ENCODE measurements around the gene PEF1.

The PEF1 gene

GRCh38 chr1:31640179-31640578 lies 4.5 kb downstream of the PEF1 start:
- Histone ChIP-seq H3K27me3 (ENCODE audit: control insufficient read depth, insufficient read depth, low read length) (no peaks in the 10 kb centered on the region), H3K36me3 (ENCODE audit: control insufficient read depth, insufficient read depth, low read length) (no peaks in the 10 kb centered on the region), H3K9ac (ENCODE audit: low read depth, low read length) (no peak overlapping the region), H3K9me3 (ENCODE audit: control insufficient read depth, insufficient read depth, low read length) (no peaks in the 10 kb centered on the region), H3K4me3 (ENCODE audit: low read depth, low read length) (no peak overlapping the region), H3K4me1 (ENCODE audit: control insufficient read depth, insufficient read depth, low read length) (no peaks in the 10 kb centered on the region)

GRCh38 chr1:31639543-31639942 lies 5.1 kb downstream of the PEF1 start:
- Histone ChIP-seq H3K27me3 (ENCODE audit: control insufficient read depth, insufficient read depth, low read length) (no peaks in the 10 kb centered on the region), H3K36me3 (ENCODE audit: control insufficient read depth, insufficient read depth, low read length) (no peaks in the 10 kb centered on the region), H3K4me1 (ENCODE audit: control insufficient read depth, insufficient read depth, low read length) (no peaks in the 10 kb centered on the region), H3K9ac (ENCODE audit: low read depth, low read length) (no peak overlapping the region), H3K4me3 (ENCODE audit: low read depth, low read length) (no peak overlapping the region), H3K9me3 (ENCODE audit: control insufficient read depth, insufficient read depth, low read length) (no peaks in the 10 kb centered on the region)

GRCh38 chr1:31637915-31638673 lies 6.6 kb downstream of the PEF1 start:
- no peaks in the 10 kb centered on the region for H3K27me3 ChIP-seq (ENCODE audit: control insufficient read depth, insufficient read depth, low read length)
- no peak overlapping the region for H3K4me3 ChIP-seq (ENCODE audit: low read depth, low read length)
- no peak overlapping the region for H3K9ac ChIP-seq (ENCODE audit: low read depth, low read length)
- H3K4me1 ChIP-seq (ENCODE audit: control insufficient read depth, insufficient read depth, low read length): no peaks in the 10 kb centered on the region
- H3K9me3 ChIP-seq (ENCODE audit: control insufficient read depth, insufficient read depth, low read length): no peaks in the 10 kb centered on the region
- no peaks in the 10 kb centered on the region for H3K36me3 ChIP-seq (ENCODE audit: control insufficient read depth, insufficient read depth, low read length)

- no peak overlapping the region for H3K9ac ChIP-seq (ENCODE audit: low read depth, low read length)
- H3K9me3 ChIP-seq (ENCODE audit: control insufficient read depth, insufficient read depth, low read length): no peaks in the 10 kb centered on the region
Measured at GRCh38 chr1:31633117-31633516, 11.6 kb downstream of the PEF1 start.

GRCh38 chr1:31632649-31633048 lies 12.0 kb downstream of the PEF1 start:
- no peak overlapping the region for H3K9ac ChIP-seq (ENCODE audit: low read depth, low read length)
- peaks cover 21% of the 10 kb centered on the region for H3K36me3 ChIP-seq (ENCODE audit: control insufficient read depth, insufficient read depth, low read length)
- H3K27me3 ChIP-seq (ENCODE audit: control insufficient read depth, insufficient read depth, low read length): no peaks in the 10 kb centered on the region
- H3K4me1 ChIP-seq (ENCODE audit: control insufficient read depth, insufficient read depth, low read length): no peaks in the 10 kb centered on the region
- no peaks in the 10 kb centered on the region for H3K9me3 ChIP-seq (ENCODE audit: control insufficient read depth, insufficient read depth, low read length)
- no peak overlapping the region for H3K4me3 ChIP-seq (ENCODE audit: low read depth, low read length)

More at GRCh38 chr1:31633117-31633516, 11.6 kb downstream of the PEF1 start:
- Histone ChIP-seq H3K36me3 (ENCODE audit: control insufficient read depth, insufficient read depth, low read length) (peaks cover 21% of the 10 kb centered on the region), H3K4me3 (ENCODE audit: low read depth, low read length) (no peak overlapping the region), H3K4me1 (ENCODE audit: control insufficient read depth, insufficient read depth, low read length) (no peaks in the 10 kb centered on the region), H3K27me3 (ENCODE audit: control insufficient read depth, insufficient read depth, low read length) (no peaks in the 10 kb centered on the region)

- Histone ChIP-seq H3K9ac (ENCODE audit: low read depth, low read length) (no peak overlapping the region), H3K9me3 (ENCODE audit: control insufficient read depth, insufficient read depth, low read length) (no peaks in the 10 kb centered on the region), H3K4me3 (ENCODE audit: low read depth, low read length) (no peak overlapping the region), H3K27me3 (ENCODE audit: control insufficient read depth, insufficient read depth, low read length) (no peaks in the 10 kb centered on the region), H3K4me1 (ENCODE audit: control insufficient read depth, insufficient read depth, low read length) (no peaks in the 10 kb centered on the region), H3K36me3 (ENCODE audit: control insufficient read depth, insufficient read depth, low read length) (peaks cover 21% of the 10 kb centered on the region)
Measured at GRCh38 chr1:31628931-31629556, 15.6 kb downstream of the PEF1 start.

- peaks cover 21% of the 10 kb centered on the region for H3K36me3 ChIP-seq (ENCODE audit: control insufficient read depth, insufficient read depth, low read length)
- H3K4me1 ChIP-seq (ENCODE audit: control insufficient read depth, insufficient read depth, low read length): no peaks in the 10 kb centered on the region
- H3K4me3 ChIP-seq (ENCODE audit: low read depth, low read length): no peak overlapping the region
- H3K9me3 ChIP-seq (ENCODE audit: control insufficient read depth, insufficient read depth, low read length): no peaks in the 10 kb centered on the region
- H3K27me3 ChIP-seq (ENCODE audit: control insufficient read depth, insufficient read depth, low read length): no peaks in the 10 kb centered on the region
- no peak overlapping the region for H3K9ac ChIP-seq (ENCODE audit: low read depth, low read length)
Measured at GRCh38 chr1:31627930-31628559, 16.6 kb downstream of the PEF1 start.

- Histone ChIP-seq H3K27me3 (ENCODE audit: control insufficient read depth, insufficient read depth, low read length) (no peaks in the 10 kb centered on the region), H3K36me3 (ENCODE audit: control insufficient read depth, insufficient read depth, low read length) (peaks cover 16% of the 10 kb centered on the region), H3K9me3 (ENCODE audit: control insufficient read depth, insufficient read depth, low read length) (no peaks in the 10 kb centered on the region), H3K4me3 (ENCODE audit: low read depth, low read length) (no peak overlapping the region), H3K9ac (ENCODE audit: low read depth, low read length) (no peak overlapping the region), H3K4me1 (ENCODE audit: control insufficient read depth, insufficient read depth, low read length) (no peaks in the 10 kb centered on the region)
Measured at GRCh38 chr1:31627301-31627929, 17.3 kb downstream of the PEF1 start.

GRCh38 chr1:31626223-31627207 lies 18.2 kb downstream of the PEF1 start:
- Histone ChIP-seq H3K4me3 (ENCODE audit: low read depth, low read length) (no peak overlapping the region), H3K36me3 (ENCODE audit: control insufficient read depth, insufficient read depth, low read length) (peaks cover 13% of the 10 kb centered on the region)

GRCh38 chr1:31625561-31626222 lies 19.0 kb downstream of the PEF1 start:
- peaks cover 7% of the 10 kb centered on the region for H3K36me3 ChIP-seq (ENCODE audit: control insufficient read depth, insufficient read depth, low read length)
- no peaks in the 10 kb centered on the region for H3K4me1 ChIP-seq (ENCODE audit: control insufficient read depth, insufficient read depth, low read length)
- H3K27me3 ChIP-seq (ENCODE audit: control insufficient read depth, insufficient read depth, low read length): no peaks in the 10 kb centered on the region
- no peak overlapping the region for H3K4me3 ChIP-seq (ENCODE audit: low read depth, low read length)
- no peaks in the 10 kb centered on the region for H3K9me3 ChIP-seq (ENCODE audit: control insufficient read depth, insufficient read depth, low read length)
- H3K9ac ChIP-seq (ENCODE audit: low read depth, low read length): no peak overlapping the region

More at GRCh38 chr1:31626223-31627207, 18.2 kb downstream of the PEF1 start:
- Histone ChIP-seq H3K9me3 (ENCODE audit: control insufficient read depth, insufficient read depth, low read length) (no peaks in the 10 kb centered on the region), H3K9ac (ENCODE audit: low read depth, low read length) (no peak overlapping the region), H3K27me3 (ENCODE audit: control insufficient read depth, insufficient read depth, low read length) (no peaks in the 10 kb centered on the region), H3K4me1 (ENCODE audit: control insufficient read depth, insufficient read depth, low read length) (no peaks in the 10 kb centered on the region)
